GM12878 (cell line): ENCODE measurements around the gene MEN1. TPM values are rescaled to one million over a fixed set of nuclear protein-coding genes. Genes with fewer than 3 reads are reported as not detected.

Source experiments
- CUX1 ChIP-seq: IDR thresholded peaks from 2 replicates; pipeline ENCODE4 v1.6.1; 2012; ENCODE audit warnings: improper control_type of control experiment, low read depth, low read length; ENCODE audit not compliant: insufficient replicate concordance
- ELK1 ChIP-seq: IDR thresholded peaks from 2 replicates; pipeline ENCODE4 v1.6.1; 2012; ENCODE audit warnings: low read depth, low read length, improper control_type of control experiment
- MTA3 ChIP-seq: IDR thresholded peaks from 2 replicates; pipeline ENCODE4 v1.6.1; 2012; ENCODE audit warnings: low read length, inconsistent platforms, borderline replicate concordance
- POLR2AphosphoS5 ChIP-seq: IDR thresholded peaks from 2 replicates; pipeline ENCODE4 v1.6.1; 2011; ENCODE audit warnings: mild to moderate bottlenecking, low read length, inconsistent platforms
- RB1 ChIP-seq: fragments of 450-650 bp; formaldehyde crosslinking; IDR thresholded peaks from 2 replicates; pipeline ENCODE4 v1.6.1; 2017; ENCODE audit warnings: mild to moderate bottlenecking, borderline replicate concordance
- RUNX3 ChIP-seq: IDR thresholded peaks from 2 replicates; pipeline ENCODE4 v1.6.1; 2012; ENCODE audit warnings: low read length, inconsistent platforms
- SUZ12 ChIP-seq: fragments of 200-600 bp; sonication (generic); IDR thresholded peaks from one replicate; pipeline ENCODE4 v1.6.1; 2018; ENCODE audit warnings: antibody characterized with exemption, mild to moderate bottlenecking; ENCODE audit not compliant: unreplicated experiment
- polyA plus RNA-seq, 11 experiments: library from polyadenylated mRNA; depleted of rRNA in 4 of 11; unstranded in 6 of 11; stranded (reverse) in 5 of 11; fragments of >200 nt; fragmentation: Nextera tagmentation in 4 of 11; fragmentation: Illumina TruSeq in 1 of 11; extraction: Ambion mirVana in 4 of 11; extraction: Trizol in 1 of 11; gene quantifications; 1 replicate in 1 of 11; 2 replicates in 10 of 11; pipeline versions ENCODE4 v1.2.1 to v1.2.3, GENCODE V29; 2011 to 2016; ENCODE audit warnings: inconsistent platforms in 2 of 11, missing spikeins in 2 of 11, low read depth in 1 of 11
- total RNA-seq, 4 experiments: library from RNA; depleted of rRNA in 3 of 4; stranded (reverse); fragments of >200 nt in 3 of 4; fragmentation: Illumina TruSeq in 1 of 4; extraction: Trizol in 1 of 4; gene quantifications; 2 replicates each; pipeline versions ENCODE4 v1.2.1 to v1.2.3, GENCODE V29; 2013 to 2021
- TF ChIP-seq, protein P1 (sequence below): fragments of 450-650 bp; IDR thresholded peaks from 2 replicates; pipeline ENCODE4 v1.6.1; 2016; ENCODE audit warnings: mild to moderate bottlenecking

MEN1 gene
- total and polyA plus RNA-seq, 10 of the 15 experiments (the other 5 are each of a cell fraction or from before 2014, with no cell fraction given) = 2.5 to 39.7 (median 20.7) TPM

- no peak for TF ChIP-seq CUX1
- TF ChIP-seq, protein P1, sequence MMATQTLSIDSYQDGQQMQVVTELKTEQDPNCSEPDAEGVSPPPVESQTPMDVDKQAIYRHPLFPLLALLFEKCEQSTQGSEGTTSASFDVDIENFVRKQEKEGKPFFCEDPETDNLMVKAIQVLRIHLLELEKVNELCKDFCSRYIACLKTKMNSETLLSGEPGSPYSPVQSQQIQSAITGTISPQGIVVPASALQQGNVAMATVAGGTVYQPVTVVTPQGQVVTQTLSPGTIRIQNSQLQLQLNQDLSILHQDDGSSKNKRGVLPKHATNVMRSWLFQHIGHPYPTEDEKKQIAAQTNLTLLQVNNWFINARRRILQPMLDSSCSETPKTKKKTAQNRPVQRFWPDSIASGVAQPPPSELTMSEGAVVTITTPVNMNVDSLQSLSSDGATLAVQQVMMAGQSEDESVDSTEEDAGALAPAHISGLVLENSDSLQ = no peak
- TF ChIP-seq SUZ12 = no peak
- TF ChIP-seq RUNX3 = no peak
- no peak for TF ChIP-seq MTA3
- no peak for TF ChIP-seq ELK1
- TF ChIP-seq RB1 = no peak
- TF ChIP-seq POLR2AphosphoS5 = no peak
Observed at GRCh38 chr11:64796047-64796756, 14.1 kb downstream of the MEN1 start (continued).
